Measurements from ENCODE around the gene ART1.

Gene ART1

DNA sequence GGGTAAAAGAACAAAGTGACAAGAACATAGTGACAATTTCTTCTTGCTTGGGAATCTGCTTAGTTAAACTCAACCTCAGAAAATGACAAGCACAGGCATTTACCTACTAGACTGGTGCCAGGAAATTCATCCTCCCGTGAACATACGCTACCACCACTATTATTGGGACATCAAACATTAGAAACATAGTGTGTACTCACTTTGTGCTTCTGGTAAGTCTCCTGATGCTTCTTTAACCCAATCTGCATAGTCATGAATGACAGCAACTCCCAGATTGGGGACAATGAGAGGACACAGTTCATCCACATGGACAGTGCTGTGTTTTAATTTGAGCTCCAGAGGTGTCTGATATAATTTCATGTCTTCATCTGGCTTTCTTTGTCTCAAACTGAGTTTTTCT, 55.5 kb downstream of the ART1 start:
- no peak for FAIRE-seq
- TF ChIP-seq POLR2A (IDR thresholded peaks at IDR 0.05; ENCODE audit: low read depth, low read length), result no peak
- no peak for DNase-seq (ENCODE audit: insufficient read length, low spot score)

DNA sequence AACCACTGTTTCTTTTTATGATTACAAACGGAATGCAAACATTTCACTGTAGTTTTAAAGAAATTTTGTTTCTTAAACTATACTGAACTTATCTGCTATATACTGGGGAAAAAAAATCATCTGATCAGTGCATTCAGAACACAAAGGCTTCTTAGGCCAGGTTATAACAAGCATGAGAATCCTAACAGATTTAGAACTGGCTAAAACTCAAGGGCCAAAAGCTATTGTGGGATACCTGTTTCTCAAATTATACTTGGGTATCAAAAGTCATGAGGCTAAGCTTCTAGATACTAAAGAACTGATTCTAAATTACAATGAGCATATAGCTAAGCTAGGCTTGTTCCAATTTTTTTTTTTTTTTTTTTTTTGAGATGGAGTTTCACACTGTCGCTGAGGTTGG, 56.0 kb downstream of the ART1 start:
- no peak for DNase-seq (ENCODE audit: insufficient read length, low spot score)
- TF ChIP-seq POLR2A (IDR thresholded peaks at IDR 0.05; ENCODE audit: low read depth, low read length), result no peak
- FAIRE-seq, result no peak

DNA sequence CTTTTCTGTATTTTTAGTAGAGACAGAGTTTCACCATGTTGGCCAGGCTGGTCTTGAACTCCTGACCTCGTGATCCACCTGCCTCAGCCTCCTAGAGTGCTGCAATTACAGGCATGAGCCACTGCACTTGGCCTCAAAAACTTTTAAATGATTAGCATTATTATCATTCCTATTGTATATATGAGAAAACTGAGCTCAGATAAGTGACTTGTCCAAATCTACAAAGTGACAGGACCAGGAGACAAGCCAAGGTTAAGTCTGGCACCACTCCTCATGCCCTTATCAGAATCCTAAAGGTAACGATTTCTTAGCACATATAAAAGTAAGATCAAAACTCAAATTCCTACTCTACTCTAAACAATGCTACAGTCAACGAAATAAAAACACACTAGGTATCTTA, 58.5 kb downstream of the ART1 start:
- TF ChIP-seq POLR2A (IDR thresholded peaks at IDR 0.05; ENCODE audit: low read depth, low read length), result no peak
- FAIRE-seq, result no peak

DNA sequence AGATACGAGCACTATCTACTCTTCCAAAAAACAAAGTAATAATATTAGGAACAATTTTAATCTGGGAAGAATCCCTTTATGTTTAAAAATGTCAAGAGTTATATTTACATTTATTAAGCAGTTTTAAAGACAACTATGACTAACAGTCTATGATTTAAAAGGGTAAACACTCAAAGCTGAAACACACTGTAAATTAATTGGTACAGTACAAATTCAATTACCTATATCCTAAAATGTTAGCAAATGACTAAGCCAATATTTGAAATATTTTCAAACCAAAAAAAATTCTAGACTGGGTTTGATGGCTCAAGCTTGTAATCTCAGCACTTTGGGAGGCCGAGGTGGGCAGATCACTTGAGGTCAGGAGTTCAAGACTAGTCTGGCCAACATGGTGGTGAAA, 62.2 kb downstream of the ART1 start:
- no peak for TF ChIP-seq POLR2A (IDR thresholded peaks at IDR 0.05; ENCODE audit: low read depth, low read length)
- no peak for DNase-seq (ENCODE audit: insufficient read length, low spot score)
- FAIRE-seq, result no peak

More for the DNA sequence above, 58.5 kb downstream of the ART1 start:
- DNase-seq (ENCODE audit: insufficient read length, low spot score), result no peak

DNA sequence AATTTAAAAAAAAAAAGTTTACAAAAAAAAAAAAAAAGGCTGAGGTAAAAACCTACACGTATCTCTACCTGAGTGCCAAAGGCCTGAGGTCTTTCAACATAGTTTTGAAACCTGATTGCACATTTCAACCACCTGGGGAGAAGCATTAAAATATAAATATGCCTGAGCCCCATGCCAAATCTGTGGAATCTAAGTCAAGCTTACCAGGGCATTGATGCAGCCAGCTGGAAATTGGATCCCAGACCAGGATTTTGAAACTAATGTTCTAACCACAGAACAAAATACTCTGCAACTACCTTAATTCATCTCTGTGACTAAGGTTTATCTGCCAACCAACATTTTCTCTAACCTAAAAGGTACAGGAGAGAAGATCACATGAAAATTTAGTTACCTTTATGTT, 65.0 kb downstream of the ART1 start:
- TF ChIP-seq POLR2A (IDR thresholded peaks at IDR 0.05; ENCODE audit: low read depth, low read length), result no peak
- FAIRE-seq (no peak), DNase-seq (ENCODE audit: insufficient read length, low spot score) (no peak)

DNA sequence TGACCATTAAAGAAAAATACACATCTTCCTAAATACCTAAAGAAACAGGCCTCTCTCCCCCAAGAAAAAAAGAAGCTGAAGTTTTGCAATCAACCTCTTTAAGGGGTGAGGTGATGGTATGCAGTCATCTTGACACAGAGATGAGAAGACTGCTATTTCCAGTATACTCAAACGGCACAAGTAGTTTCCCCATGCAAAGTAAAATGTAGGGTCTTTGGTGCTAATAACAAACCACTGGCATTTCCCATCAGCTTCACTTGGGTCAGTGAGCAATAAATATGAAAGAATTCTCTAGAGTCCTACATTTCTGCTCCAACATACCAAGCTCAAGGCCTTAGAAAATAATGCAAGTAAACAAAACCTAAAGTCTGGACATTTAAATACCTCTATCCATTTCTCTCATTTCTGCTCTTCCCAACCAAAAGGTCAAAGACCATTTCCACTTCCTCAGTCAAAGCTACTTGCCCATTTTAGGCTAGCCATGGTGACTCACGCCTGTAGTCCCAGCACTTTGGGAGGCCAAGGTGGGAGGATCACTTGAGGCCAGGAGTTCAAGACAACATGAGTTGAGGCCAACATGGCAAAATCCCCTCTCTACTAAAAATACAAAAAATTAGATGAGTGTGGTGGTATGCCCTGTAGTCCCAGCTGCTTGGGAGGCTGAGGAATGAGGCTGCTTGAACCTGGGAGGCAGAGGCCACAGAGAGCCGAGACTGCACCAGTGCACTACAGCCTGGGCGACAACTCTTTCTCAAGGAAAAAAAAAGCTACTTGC, 65.7 kb downstream of the ART1 start:
- DNase-seq (ENCODE audit: insufficient read length, low spot score) (no peak), FAIRE-seq (peak; percentile 43)
- no peak for TF ChIP-seq POLR2A (IDR thresholded peaks at IDR 0.05; ENCODE audit: low read depth, low read length)

DNA sequence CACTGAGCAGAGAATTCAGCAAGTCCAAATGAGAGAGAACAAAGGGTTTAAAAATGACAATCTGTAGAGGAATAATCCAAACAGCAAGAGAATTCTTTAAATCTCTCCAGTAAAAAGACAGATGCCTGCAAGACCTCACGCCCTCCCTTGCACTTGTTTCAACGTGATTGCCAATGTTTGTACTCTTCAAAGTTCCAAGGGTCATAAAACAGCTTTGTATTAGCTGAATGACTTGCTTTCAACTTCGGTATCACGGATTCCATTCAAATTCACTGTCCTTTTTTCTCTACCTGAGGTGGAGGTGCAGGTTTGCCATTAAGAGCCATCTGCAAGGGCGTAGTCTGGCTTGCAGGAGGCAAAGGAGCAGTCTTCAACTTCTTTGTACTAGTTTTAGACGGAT, 67.3 kb downstream of the ART1 start:
- no peak for FAIRE-seq
- no peak for TF ChIP-seq POLR2A (IDR thresholded peaks at IDR 0.05; ENCODE audit: low read depth, low read length)
- DNase-seq (ENCODE audit: insufficient read length, low spot score), result no peak

All from H54 (cell line).